Astrocyte of the cerebellum (primary cell): ENCODE results near the gene TMEM266.

Experiments
- DNase-seq: peaks from one replicate; pipeline ENCODE4 v3.0.0-alpha.2; 2011; ENCODE audit warnings: low read depth
- H3K4me3 ChIP-seq: 2 replicates; pipeline ENCODE4 v1.5.1; 2011; ENCODE audit warnings: mild to moderate bottlenecking, low read depth, low read length, moderate library complexity
- CTCF ChIP-seq: IDR thresholded peaks from 2 replicates; pipeline ENCODE4 v1.5.1; 2012; ENCODE audit warnings: low read length, low read depth, moderate library complexity, mild to moderate bottlenecking; ENCODE audit errors: missing control alignments
- in situ Hi-C: cut with HindIII; loops from 2 replicates; pipeline ENCODE4 v1.10.0; 2017; ENCODE audit warnings: low sequenced_read_pairs

The TMEM266 gene

GRCh38 chr15:76233921-76234320, 174.1 kb downstream of the TMEM266 start:
- in situ Hi-C loops, result no loop called here
- DNase-seq, result no peak
- no peak overlapping the region for H3K4me3 ChIP-seq
- TF ChIP-seq CTCF, result no peak

DNA sequence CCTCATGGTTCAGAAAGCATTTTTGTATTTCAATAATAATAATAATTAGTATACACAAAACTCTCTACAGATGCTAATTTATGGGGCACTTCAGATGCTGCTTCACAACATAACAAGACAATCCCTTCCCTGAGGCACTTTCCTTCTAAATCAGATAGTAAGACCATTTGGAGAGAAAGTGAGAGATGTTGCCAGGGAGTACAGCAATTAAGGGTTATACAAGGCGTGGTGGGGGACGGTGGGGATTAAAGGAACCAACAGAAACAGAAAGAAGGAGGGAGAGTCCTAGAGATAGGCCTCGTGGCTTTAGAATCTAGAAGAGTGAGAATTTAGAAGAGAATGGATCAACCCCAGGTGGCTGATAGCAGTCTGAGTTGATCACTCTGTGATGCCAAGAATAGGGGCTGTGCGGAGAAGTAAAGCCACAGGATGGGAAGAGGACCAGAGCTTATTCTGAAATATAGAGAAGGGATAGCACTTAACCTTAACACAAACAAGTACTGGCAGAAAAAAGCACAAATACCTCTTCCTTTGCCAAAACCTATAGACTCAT, 174.6 kb downstream of the TMEM266 start:
- no peak overlapping the region for H3K4me3 ChIP-seq
- in situ Hi-C loops, result no loop called here
- TF ChIP-seq CTCF, result no peak

GRCh38 chr15:76235186-76235826, 175.5 kb downstream of the TMEM266 start:
- in situ Hi-C loops, result no loop called here
- peak; percentile 27 for DNase-seq
- H3K4me3 ChIP-seq, result no peak overlapping the region
- peak; percentile 34 for TF ChIP-seq CTCF

More for the DNA sequence above, 174.6 kb downstream of the TMEM266 start:
- no peak for DNase-seq

DNA sequence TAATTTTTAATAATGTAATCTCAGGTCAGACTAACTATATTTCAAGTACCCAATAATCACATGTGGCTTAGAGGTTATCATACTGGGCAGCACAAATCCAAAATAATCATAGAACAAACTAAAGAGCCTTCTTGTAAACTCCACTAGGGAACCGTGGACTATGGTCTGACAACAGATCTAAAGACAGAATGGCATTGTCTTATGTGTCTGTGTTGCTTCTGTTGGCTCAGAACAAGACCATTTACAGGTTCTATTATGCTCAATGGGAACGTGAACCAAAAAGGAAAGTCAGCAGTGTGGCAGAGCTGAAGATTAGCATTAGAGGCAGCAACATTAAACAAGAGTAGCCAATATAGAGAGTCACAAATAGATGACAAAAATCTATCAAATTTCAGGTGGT, 176.6 kb downstream of the TMEM266 start:
- in situ Hi-C loops, result no loop called here
- TF ChIP-seq CTCF, result no peak
- no peak overlapping the region for H3K4me3 ChIP-seq
- DNase-seq, result no peak

- TF ChIP-seq CTCF, result no peak
- no peak overlapping the region for H3K4me3 ChIP-seq
- no peak for DNase-seq
- in situ Hi-C loops, result no loop called here
Observed at GRCh38 chr15:76239786-76240185, 180.0 kb downstream of the TMEM266 start.

DNA sequence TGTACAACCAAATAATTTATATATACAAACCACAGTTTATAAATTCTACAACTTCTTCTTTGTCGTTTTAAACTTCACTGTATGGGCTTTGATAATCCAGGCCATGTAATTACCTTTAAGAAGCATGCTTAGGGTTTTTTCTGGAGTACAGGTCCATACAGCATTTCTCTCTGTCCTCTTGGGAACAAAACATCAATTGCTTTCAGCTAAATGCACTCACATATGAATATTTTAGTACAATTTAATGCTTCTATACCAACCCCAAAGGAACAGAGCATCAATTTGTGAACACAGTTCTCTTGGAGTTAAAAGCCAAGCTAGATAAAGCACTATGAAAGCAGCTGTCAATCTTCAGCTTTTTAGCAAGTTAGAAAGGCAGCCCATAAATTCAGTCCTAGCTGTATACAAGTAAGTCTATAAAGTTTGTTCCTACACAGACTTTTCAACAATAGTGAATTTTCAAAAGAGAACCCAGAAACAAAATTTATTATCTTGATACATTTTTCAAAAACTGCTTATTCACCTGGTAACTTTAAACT, 185.4 kb downstream of the TMEM266 start:
- no peak overlapping the region for H3K4me3 ChIP-seq
- no peak for DNase-seq
- TF ChIP-seq CTCF, result no peak
- in situ Hi-C loops, result no loop called here
